LNCaP clone FGC (cell line): ENCODE results near the gene GNA12.

Source experiments
- DNase-seq: peaks from one replicate; pipeline ENCODE4 v3.0.0-alpha.2; 2011; ENCODE audit warnings: low read depth
- H3K4me3 ChIP-seq: 2 replicates; pipeline ENCODE4 v1.5.1; 2011; ENCODE audit warnings: mild to moderate bottlenecking, low read depth, low read length, control low read depth
- TF ChIP-seq, protein P1 (sequence below): IDR thresholded peaks from 2 replicates; pipeline ENCODE4 v1.5.1; 2012; ENCODE audit warnings: mild to moderate bottlenecking; ENCODE audit not compliant: control insufficient read depth, insufficient read depth; ENCODE audit errors: extremely low read depth

Gene GNA12

GRCh38 chr7:2814186-2814945, 29.7 kb downstream of the GNA12 start:
- no peak for DNase-seq
- H3K4me3 ChIP-seq, result no peak overlapping the region
- TF ChIP-seq, protein P1, sequence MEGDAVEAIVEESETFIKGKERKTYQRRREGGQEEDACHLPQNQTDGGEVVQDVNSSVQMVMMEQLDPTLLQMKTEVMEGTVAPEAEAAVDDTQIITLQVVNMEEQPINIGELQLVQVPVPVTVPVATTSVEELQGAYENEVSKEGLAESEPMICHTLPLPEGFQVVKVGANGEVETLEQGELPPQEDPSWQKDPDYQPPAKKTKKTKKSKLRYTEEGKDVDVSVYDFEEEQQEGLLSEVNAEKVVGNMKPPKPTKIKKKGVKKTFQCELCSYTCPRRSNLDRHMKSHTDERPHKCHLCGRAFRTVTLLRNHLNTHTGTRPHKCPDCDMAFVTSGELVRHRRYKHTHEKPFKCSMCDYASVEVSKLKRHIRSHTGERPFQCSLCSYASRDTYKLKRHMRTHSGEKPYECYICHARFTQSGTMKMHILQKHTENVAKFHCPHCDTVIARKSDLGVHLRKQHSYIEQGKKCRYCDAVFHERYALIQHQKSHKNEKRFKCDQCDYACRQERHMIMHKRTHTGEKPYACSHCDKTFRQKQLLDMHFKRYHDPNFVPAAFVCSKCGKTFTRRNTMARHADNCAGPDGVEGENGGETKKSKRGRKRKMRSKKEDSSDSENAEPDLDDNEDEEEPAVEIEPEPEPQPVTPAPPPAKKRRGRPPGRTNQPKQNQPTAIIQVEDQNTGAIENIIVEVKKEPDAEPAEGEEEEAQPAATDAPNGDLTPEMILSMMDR, result no peak

DNA sequence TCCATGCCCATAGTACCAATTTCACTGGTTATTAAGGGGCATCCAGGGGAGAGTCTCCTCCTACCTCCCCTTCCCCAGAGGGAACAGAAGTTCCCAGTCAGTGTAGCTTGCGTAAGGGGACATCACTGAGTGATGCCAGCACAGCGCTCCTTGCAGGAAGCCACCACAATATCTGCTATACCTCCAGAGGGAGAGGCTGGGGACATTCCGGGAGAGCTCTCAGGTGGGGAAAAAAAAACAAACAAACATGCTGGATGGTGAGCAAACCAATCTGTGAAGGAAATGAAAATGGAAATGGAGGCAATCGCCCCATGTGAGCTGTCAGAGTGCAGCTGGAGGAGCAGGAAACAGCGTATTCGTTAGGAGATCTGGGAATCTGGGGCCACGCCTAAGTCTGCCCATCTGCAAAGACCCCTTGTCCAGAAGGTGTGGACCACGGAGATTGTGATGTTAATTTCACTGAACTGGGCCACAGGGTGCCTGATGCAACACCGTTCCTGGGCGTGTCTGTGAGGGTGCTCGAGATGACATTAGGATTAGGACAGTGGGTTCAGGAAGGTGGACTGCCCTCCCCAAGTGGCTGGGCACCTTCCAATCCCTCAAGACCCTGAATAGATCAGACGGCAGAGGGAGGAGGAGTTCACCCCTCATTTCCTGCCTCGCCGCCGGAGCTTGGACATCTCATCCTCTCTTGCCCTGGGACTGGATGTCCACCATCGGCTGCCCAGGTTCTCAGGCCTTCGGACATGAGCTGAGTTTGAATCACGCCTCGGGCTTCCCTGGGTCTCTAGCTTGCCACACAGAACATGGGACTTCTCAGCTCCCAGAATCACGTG, 30.5 kb downstream of the GNA12 start:
- DNase-seq, result no peak
- H3K4me3 ChIP-seq, result no peak overlapping the region
- TF ChIP-seq, protein P1, result no peak

DNA sequence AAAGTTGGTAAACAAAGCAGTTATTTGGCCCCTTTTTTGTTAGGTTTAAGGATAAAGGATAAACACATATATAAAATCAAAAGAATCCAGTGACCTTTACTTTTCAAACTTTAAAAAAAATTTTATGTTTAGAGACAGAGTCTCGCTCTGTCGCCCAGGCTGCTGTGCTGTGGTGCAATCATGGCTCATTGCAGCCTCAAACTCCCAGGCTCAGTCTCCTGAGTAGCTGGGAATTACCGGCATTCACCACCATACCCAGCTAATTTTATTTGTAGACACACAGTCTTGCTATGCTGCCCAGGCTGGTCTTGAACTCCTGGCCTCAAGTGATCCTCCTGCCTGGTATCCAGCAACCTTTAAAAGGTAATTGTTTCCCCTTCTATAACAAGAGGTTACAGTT, 31.3 kb downstream of the GNA12 start:
- TF ChIP-seq, protein P1, result no peak
- H3K4me3 ChIP-seq, result no peak overlapping the region
- no peak for DNase-seq

DNA sequence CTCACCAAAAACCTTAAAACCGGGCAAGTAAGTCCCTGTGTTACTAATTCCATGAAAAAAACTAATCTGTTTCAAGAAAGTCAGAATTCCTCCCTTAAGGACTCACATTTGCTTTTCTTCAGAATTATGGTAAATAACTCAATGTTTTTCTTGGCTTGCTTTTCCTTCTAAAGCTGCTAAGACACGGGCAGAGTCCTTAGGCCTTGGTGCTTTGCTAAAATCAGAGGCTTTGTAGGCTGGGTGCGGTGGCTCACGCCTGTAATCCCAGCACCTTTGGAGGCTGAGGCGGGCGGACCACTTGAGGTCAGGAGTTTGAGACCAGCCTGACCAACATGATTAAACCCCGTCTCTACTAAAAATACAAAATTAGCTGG, 32.0 kb downstream of the GNA12 start:
- H3K4me3 ChIP-seq, result no peak overlapping the region
- DNase-seq, result no peak
- TF ChIP-seq, protein P1, result no peak

DNA sequence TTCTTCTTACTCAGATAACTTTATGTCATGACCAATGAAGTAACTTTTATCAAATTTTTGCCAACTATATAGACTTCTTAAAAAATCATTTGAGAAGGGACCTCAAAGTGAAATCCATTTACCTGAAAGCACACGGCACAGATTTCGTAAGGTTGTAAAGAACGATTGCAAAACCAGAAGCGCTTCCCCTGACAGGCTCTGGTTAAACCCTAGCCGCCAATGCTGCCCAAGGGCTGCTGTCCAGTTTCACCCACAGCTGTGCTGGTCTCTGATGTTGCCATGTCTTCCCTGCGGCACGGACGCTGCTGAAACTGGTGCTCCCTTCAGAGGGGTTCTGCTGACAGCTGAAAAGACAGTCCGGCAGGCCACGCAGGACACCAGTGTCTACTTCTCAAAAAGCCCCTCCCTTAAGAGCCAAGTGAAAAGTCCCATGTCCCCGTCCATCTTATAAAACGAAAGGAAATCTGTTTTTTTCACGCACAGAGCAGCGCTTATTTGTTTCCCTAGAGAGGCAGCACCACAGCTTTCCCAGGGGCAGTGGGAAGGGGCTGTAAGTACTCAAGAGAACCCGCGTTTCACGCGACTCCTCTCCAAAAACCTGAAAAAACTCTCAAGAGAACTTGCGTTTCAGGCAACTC, 32.5 kb downstream of the GNA12 start:
- no peak overlapping the region for H3K4me3 ChIP-seq
- DNase-seq, result no peak
- TF ChIP-seq, protein P1, result no peak

DNA sequence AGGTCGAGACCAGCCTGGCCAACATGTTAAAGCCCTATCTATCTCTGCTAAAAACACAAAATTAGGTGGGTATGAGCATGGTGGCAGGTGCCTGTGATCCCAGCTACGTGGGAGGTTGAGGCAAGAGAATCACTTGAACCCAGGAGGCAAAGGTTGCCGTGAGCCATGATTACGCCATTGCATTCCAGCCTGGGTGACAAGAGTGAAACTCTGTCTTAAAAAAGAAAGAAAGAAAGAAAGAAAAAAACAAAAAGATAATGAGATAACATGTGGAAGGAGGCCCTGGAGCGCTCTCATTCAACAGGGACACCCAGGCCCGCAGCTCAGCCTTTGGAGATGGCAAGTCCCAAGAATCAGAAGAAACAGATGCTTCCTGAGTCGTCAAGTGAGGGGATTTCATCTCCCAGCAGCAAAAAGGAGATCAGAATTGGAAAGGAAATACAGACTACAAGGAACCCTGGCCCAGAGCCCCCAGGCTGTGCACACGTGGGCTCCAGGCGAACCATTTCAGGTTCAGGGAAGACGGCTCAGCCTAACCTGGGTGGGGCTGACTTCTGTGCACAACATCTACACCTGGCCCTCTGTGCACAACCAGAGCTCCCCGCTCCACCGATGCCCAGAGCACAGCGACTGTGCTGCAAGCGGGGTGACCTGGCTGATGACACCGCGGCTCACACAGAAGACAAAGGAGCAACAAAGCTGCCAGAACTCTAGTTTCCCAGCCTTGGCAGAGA, 33.3 kb downstream of the GNA12 start:
- TF ChIP-seq, protein P1, result no peak
- no peak for DNase-seq
- no peak overlapping the region for H3K4me3 ChIP-seq
